Right ventricle myocardium inferior (tissue), 1 donor: ENCODE data around the gene GPR17. TPM values are rescaled to one million over a fixed set of nuclear protein-coding genes. Genes with fewer than 3 reads are reported as not detected.

Source experiments
- ATAC-seq: fragments of 200-7000 bp; cut with Tn5 transposase; one replicate; pipeline ENCODE4 v1.9.1; 2020; ENCODE audit warnings: mild to moderate bottlenecking, moderate library complexity
- DNase-seq: peaks from one replicate; pipeline ENCODE4 v3.0.0; 2021; ENCODE audit errors: missing footprints
- intact Hi-C: fragments of 100-400 bp; cut with DNase I; formaldehyde crosslinking; loops from one replicate; pipeline ENCODE4 v1.11.0; 2022
- long read RNA-seq: library from polyadenylated mRNA; unstranded; transcript quantifications from one replicate; pipeline ENCODE4 v2.0.0, GENCODE V29; 2021
- total RNA-seq: library from RNA; stranded (reverse); fragmentation: NEBNext Ultra II Directional; extraction: Animal tissue kit (Norgen Biotek cat#: 25700); gene quantifications from one replicate; pipeline ENCODE4 v1.2.1, GENCODE V29; 2021
- donor health status: DM: no; HTN: yes; CAD: no; lungs with severe emphysema.

Gene GPR17, protein sequence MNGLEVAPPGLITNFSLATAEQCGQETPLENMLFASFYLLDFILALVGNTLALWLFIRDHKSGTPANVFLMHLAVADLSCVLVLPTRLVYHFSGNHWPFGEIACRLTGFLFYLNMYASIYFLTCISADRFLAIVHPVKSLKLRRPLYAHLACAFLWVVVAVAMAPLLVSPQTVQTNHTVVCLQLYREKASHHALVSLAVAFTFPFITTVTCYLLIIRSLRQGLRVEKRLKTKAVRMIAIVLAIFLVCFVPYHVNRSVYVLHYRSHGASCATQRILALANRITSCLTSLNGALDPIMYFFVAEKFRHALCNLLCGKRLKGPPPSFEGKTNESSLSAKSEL
- total RNA-seq = 0.16 TPM
- long read RNA-seq = 0 reads

GRCh38 chr2:127645395-127646291 lies at the start of gene GPR17:
Gene GPR17 (plus strand): TSS chr2:127646153. CDS start chr2:127650736, 4,583 bp downstream.
- intact Hi-C loops = no loop called here
- DNase-seq = peak; percentile 69
- ATAC-seq = no peak

- no peak for ATAC-seq
- intact Hi-C loops = no loop called here
- no peak for DNase-seq
Measured at GRCh38 chr2:127596311-127597045, 49.5 kb upstream of the GPR17 start.

DNA sequence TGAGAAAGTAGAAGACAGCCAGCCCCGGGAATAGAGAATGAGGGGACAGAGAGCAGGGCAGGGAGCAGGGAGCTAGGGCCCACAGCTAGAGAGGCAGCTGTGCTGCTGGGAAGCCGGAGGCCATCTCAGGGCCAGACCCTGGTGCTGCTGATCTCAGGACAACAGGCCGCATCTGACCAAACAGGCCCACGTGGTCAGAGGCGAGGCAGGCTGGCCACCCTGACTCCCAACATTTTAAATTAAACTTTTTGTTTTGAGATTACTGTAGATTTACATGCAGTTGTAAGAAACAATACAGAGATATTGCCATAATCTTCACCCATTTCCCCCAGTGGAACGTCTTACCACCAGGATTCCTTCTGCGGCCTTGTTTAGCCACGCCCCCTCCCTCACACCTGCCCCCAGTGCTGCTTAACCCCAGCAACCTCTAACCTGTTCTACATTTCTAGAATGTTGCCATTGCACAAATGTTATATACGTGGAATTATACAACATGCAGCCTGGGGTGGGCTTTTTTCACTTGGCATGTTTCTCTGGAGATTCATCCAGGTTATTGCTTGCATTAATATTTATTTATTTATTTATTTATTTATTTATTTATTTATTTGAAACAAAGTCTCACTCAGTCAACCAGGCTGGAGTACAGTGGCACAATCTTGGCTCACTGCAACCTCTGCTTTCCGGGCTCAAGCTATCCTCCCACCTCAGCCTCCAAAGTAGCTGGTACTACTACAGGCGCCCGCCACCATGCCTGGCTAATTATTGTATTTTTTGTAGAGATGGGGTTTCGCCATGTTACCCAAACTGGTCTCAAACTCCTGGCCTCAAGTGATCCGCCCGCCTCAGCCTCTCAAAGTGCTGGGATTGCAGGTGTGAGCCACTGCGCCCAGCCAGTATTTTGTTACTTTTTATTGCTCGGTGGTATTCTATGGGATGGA lies 48.6 kb upstream of the GPR17 start:
- DNase-seq (no peak), ATAC-seq (no peak)
- intact Hi-C loops = no loop called here

- intact Hi-C loops = no loop called here
- no peak for ATAC-seq
- DNase-seq = no peak
Measured at GRCh38 chr2:127597984-127598380, 48.0 kb upstream of the GPR17 start.

DNA sequence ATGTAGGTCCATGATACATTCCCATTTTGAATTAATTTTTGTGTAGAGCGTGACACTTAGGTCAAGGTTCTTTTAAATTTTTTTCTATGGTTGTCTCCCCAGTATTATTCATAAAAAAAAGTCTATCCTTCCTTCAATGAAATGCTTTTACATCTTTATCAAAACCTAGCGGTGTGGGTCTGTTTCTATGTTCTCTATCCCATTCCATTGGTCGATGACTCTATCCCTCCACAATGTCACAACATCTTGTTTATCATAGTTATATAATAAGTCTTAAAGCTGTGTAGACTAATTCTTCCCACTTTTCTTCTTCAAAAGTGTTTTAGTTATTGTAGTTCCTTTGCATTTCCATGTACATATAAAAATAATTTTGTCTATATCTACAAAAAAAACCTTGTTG lies 47.2 kb upstream of the GPR17 start:
- DNase-seq (no peak), ATAC-seq (no peak)
- intact Hi-C loops = no loop called here

- intact Hi-C loops = no loop called here
- ATAC-seq (no peak), DNase-seq (no peak)
Measured at GRCh38 chr2:127599211-127599610, 46.7 kb upstream of the GPR17 start.

DNA sequence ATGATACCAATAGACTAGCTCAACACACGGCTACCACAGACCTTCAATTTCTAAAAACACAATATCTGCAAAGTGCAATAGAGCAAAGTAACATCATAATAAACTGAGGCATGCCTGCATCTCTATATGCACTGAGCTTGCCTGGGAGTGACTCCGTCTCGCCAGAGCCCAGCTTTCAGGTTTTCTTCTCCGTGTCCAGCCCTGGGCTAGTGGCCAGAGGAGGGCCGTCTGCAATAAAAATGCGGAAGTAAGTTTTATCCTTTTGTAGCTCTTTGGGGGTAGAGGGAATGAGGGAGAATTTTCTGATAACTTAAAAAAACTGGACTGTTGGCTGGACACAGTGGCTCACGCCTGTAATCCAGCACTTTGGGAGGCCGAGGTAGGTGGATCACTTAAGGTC lies 41.0 kb upstream of the GPR17 start:
- DNase-seq (no peak), ATAC-seq (no peak)
- intact Hi-C loops = no loop called here

DNA sequence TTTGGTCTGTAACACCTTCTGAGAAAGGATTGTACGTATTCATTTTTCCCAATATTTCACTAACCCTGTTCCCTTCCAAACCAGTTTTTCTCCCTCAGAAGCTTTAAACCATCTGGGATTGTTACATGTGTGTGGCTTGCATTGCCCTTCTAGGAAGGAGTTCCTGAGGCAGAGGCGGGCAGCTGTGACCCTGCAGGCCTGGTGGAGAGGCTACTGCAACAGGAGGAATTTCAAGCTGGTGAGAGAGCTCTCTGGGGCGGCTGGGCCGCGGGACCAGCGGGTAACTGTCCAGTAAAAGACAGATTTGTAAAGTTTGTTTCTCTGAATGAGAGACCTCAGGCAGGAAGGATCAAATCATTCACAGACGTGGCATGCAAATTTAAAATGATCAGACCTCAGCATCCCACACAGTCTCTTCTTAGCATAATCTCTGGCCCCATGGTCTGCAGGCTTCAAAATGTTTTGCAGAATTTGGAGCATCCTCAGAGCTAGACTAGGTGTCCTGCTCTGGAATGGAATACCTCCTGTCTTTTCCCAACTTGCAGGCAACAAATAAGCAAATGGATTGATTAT lies 40.2 kb upstream of the GPR17 start:
- ATAC-seq (no peak), DNase-seq (no peak)
- intact Hi-C loops = no loop called here

DNA sequence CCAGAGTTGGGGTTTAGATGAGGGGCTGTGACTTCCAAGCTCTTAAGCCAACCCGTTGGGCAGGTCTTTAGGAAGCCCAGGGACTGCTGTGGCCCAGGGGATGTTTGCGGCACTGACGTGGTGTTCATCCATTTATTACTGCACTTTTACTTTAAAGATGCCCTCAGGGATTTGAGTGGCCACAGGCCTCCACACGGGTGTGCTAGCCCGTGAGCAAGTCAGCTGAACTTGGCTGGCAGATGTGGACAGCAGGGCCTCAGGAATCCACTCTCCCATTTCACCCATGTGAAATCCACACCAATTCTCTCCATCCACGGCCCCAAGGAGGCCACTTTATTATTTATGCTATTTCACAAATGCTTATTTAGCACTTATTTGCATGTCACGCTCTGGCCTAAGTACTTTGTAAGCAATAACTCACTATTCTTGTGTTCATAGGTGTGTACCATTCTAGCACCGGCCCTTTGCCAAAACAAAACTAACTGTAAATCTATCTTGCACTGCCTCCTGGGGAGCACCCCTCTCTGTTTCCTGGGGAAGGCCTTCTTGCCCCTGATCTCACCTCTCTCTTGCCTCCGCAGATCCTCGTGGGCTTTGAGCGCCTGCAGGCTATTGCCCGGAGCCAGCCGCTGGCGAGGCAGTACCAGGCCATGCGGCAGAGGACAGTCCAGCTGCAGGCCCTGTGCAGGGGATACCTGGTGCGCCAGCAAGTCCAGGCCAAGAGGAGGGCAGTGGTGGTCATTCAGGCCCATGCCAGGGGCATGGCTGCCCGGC lies 39.1 kb upstream of the GPR17 start:
- DNase-seq (no peak), ATAC-seq (no peak)
- intact Hi-C loops = no loop called here

GRCh38 chr2:127607399-127607908 lies 38.5 kb upstream of the GPR17 start:
- intact Hi-C loops = no loop called here
- ATAC-seq (no peak), DNase-seq (no peak)

- ATAC-seq (no peak), DNase-seq (no peak)
- intact Hi-C loops = no loop called here
Measured at GRCh38 chr2:127608061-127609030, 37.6 kb upstream of the GPR17 start.

DNA sequence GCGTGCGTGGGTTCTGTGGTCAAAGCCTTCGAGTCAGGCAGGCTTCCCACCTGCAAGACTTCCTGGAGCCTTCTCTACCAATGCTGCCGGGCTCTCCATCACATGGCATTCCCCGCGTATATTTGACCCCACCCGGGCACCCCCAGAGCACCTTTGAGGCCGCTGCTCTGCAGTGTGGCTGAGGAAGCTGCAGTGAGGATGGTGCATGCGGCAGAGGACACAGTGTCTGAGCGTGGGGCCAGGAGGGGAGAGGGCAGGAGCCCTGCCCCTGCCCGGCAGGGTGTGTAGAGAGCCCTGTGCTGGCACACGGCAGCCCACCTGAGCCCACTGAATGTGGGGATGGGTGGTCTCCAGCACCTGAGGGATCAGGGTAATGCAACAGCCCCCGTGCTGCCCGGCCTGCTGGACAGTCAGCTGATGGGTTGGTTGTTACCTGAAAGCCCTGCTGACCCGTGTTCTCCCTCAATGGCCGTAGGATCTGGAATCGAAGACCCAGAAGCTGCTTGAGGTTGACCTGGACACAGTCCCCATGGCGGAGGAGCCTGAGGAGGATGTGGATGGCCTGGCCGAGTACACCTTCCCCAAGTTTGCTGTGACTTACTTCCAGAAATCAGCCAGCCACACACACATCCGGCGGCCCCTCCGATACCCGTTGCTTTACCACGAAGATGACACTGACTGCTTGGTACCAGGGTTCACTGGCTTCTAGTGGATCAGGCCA lies 36.8 kb upstream of the GPR17 start:
- intact Hi-C loops = no loop called here
- ATAC-seq = no peak
- DNase-seq = no peak

GRCh38 chr2:127609818-127610217 lies 36.1 kb upstream of the GPR17 start:
- DNase-seq (no peak), ATAC-seq (no peak)
- intact Hi-C loops = no loop called here

- intact Hi-C loops = no loop called here
- DNase-seq = no peak
Measured at GRCh38 chr2:127610561-127610960, 35.4 kb upstream of the GPR17 start.

DNA sequence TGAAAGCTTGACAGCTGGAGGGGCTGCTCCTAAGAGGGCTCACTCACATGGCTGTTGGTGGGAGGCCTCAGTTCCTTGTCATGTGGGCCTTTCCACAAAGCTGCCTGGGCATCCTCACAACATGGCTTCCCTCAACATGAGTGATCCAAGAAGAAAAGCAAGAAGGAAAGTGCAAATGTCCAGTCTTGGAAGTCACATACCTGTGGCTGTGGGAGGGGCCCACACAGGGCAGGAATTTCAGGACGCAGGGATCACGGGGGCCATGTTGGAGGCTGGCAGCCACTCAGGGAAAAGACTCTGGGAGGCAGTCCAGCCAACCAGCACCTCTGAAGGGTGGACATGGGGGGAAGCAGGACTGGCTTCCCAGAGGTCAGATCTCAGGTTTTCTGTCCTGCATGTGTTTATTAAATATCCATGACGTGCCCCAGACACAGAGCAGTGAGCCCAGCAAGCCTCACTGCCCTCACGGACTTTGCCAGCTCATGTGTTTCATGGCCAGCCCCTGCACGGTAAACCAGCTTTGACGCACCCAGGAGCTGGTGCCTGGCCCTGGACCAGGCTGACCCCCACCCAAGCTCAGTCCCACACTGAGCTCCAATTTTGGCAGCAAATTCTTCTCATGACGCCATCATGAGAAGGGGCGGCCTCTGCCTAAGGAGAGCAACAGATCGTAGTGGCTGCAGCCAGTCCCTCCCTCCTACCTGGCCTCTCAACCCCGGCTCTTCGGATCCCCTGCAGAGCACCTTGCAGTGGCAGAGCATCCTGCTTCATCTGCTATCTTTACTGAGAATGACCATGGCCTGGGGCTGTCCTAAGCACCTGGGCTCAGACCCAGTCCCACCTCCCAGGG lies 34.7 kb upstream of the GPR17 start:
- DNase-seq (no peak), ATAC-seq (no peak)
- intact Hi-C loops = no loop called here

More at GRCh38 chr2:127610561-127610960, 35.4 kb upstream of the GPR17 start:
- no peak for ATAC-seq
